Muscle of back (tissue), 11 donors: ENCODE data around the gene IRF2BP2. TPM values are rescaled to one million over a fixed set of nuclear protein-coding genes. Genes with fewer than 3 reads are reported as not detected.
"Not testable (repeated sequence)": the region's sequence is repeated elsewhere in the genome, so short reads cannot be mapped to it uniquely, and the experiment has no call there.

Source experiments
- DNase-seq, 3 donors: peaks; one replicate each; pipeline versions ENCODE4 v3.0.0 to v3.0.0-alpha.2; 2013
- polyA plus RNA-seq, 10 donors: library from polyadenylated mRNA; unstranded; fragments of 120-200 nt; gene quantifications; one replicate each; pipeline ENCODE4 v1.2.1, GENCODE V29; 2013; ENCODE audit not compliant: insufficient read length in 10 of 10

Gene IRF2BP2
- polyA plus RNA-seq, 10 donors, result 56.1 to 83.4 (median 73.6) TPM

GRCh38 chr1:234638832-234639799, 29.1 kb upstream of the IRF2BP2 start:
- DNase-seq, result no peak

GRCh38 chr1:234634922-234635321, 24.9 kb upstream of the IRF2BP2 start:
- not testable (repeated sequence) for DNase-seq

DNA sequence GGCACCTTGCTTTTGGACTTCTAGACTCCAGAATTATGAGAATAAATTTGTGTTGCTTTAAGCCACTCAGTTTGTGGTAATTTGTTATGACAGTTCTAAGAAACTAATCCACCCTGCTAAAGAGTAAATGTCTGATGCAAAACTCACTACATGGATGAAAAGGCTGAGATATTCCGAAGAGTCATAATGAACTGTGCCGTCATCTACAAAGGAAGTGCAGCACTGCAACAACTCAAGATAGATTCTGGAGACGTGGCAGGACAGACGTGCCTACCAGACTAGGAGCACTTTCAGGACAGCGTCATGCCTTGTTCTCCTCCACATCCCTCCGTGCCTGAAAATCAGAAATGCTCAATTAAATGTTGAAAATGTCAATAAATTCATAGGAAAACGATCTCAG, 24.4 kb upstream of the IRF2BP2 start:
- no peak for DNase-seq

DNA sequence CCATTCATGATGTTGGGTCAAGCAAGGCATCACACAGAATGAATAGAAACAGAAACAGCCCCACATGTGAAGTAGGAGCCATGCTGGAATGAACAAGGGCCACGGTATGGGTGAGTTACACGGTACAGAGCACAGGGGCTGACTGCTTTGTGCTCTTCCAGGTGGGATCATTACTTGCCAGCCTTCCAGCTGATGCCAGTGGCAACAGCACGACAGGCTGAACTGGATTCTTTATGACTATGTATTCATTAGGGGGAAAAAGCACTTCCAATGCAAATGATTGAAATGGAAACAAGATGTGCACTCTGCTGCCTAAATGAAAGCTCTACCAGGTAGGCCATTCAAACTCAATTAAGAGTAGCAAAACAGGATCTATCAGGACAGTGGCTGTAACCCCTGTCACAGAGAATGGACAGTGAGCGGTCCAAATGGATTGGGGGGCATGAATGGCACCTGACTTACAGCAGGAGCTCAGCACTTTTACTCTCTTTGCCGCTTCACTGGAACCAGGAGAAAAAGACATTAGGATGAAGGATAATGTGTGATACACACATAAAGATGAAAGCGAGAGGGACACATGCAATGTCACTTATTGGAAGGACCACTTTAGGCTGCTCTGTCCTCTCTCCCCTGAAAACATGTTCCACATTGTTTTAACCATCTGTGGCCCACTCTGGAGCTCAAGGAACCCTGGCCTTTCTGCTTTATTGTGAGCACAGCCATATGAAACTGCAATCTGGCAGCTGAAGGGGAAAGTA, 23.4 kb upstream of the IRF2BP2 start:
- DNase-seq, result no peak

DNA sequence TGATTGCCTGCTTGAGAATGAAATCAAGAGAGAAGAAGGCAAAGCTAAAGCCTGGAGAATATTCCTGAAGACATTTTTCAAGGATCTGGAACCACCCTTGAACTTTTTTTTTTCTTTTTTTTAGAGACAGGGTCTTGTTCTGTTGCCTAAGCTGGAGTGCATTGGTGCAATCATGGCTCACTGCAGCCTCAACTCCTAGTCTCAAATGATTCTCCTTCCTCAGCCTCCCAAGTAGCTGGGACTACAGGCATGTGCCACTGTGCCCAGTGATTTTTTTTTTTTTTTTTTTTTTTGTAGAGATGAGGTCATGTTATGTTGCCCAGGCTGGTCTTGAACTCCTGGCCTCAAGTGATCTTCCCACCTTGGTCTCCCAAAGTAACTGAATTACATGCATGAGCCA, 22.2 kb upstream of the IRF2BP2 start:
- DNase-seq, result no peak

DNA sequence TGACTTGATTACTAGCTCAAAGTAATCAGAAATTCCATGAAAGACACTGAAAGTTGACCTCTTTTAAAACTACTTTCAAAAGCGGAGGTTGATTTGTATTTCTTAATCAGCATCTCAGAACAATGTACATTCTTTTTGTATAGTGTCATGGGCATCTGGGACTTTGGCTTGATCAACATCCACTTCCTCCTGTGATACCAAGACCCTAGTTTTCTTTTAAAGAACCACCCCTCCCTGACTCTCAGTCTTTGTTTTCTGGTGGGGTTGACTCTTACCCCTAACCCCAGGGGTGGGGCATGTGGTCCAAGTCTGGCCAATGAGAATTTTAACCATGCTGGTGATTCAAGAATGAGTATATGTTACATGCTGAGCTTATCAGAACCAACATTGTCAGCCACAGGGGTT, 21.7 kb upstream of the IRF2BP2 start:
- peak in 1 of 3 donors; percentile 41 for DNase-seq

DNA sequence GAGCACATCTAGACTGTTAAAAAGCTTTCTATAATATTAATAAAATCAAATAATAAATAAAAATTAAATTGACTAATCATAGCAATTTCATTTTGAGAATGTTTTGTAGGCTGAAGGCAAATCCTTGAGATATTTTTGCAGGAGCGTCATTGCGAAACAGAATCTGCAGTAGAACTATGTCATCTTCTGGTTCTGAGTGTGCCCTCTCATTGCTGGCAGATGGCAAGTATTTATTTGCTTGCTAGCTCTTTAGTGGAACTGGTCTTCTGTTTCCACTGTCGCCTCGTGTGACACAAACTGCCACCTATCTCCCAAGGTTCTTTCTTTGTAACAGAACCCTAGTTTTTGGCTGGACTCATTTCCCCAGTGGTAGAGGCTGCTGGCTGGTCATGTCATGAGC, 19.0 kb upstream of the IRF2BP2 start:
- DNase-seq, result no peak

DNA sequence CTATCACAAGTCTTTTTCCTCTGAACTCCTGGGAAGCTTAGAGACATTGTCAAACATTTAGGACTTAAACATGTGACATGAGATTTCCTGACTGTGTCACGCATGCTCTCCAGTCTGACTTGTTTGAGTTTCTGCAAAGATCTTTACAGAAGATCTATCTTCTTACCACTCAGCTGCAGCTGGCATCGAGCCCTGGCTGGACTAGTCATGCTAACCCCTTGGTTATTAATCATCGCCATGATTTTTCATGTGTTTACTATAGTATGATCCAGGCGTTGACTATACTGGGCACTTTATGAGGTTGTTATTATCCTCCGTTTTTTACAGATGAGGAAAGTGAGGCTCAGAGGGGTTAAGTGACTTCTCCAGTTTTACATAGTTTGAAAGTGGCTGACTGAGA, 18.1 kb upstream of the IRF2BP2 start:
- DNase-seq, result no peak

- no peak for DNase-seq
Observed at GRCh38 chr1:234627009-234627950, 17.3 kb upstream of the IRF2BP2 start.

DNA sequence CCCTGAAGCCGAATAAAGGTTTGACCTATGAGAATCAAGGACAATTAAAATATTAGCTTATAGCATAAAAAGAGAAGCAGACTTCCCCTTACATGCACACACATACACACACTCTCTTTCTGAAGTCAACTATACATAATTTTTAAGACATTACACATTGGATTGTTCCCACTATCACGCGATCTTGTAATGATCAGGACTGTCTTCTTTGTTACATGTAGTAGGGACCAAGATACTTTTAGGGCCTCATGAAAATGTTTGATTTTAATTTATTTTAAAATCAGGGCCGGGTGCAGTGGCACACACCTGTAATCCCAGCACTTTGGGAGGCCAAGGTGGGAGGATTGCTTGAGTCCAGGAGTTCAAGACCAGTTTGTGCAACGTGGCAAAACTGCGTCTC, 16.4 kb upstream of the IRF2BP2 start:
- no peak for DNase-seq

- no peak for DNase-seq
Observed at GRCh38 chr1:234624724-234625117, 14.7 kb upstream of the IRF2BP2 start.

DNA sequence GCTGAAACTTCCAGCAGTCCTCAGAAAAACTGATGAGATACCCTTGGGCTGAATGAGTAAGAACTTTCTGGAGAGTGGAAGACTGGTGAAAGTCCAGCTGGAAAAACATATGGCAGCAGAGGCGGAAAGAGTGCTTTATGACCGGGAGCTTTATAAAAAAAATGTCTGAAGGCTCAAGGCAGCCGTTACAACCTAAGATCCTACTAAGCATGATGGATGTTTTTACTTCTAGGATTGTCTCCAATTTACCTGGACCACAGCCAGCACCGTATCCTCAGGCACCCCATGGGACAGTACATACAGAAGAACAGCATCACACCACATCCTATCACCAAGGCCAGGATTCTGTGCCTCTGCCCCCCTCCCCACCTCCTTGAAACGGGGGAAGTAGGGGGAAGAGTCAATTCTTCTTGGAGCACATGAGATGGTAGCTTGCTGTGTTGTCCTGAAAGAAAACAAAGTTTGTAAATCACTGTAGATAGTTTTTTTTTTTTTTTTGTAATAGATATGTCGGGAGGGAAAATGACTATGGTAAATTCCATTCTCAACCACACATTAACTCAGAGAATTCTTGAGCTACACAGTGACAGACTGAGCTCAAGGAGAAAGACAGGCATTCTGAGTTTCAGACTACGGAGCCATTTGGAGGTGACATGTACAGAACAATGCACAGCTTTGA, 11.8 kb upstream of the IRF2BP2 start:
- DNase-seq, result peak; percentile 91 to 94 (median 93)

- DNase-seq, result no peak
Observed at GRCh38 chr1:234621127-234621468, 11.1 kb upstream of the IRF2BP2 start.

GRCh38 chr1:234620272-234621126, 10.5 kb upstream of the IRF2BP2 start:
- no peak for DNase-seq

- no peak for DNase-seq
Observed at GRCh38 chr1:234619794-234620247, 9.8 kb upstream of the IRF2BP2 start.

DNA sequence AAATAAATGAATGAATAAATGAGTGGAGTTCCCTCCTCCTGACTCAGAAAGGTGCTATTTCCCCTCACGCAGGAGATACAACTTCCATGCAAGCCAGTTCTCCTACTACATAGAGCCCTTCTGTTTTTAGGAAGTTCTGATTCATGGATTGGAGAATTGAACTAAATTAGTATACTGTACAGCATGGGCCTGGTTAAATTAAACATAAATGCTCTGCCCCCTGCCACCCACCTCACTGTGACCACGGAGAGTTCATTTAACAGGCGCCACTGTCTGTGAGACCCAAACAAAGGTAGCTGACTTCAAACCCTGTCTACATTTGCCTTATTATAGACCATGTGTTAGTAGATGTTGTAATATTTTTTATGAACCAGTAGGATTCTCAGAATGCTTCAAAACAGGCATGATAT, 9.1 kb upstream of the IRF2BP2 start:
- no peak for DNase-seq

DNA sequence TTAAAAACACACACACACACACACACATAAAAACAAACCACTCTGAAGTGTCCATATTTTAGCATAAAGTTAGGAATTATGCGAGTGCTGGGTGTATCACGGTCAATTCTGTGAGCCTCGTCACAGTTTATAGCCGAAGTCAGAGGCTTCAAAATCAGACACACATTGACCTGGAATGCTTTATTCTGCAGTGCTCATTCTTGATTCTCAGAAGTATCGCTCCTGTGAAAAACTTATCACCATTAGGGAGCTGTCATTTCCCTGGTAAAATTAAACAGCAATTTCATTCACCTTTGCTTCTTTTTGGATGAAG, 8.7 kb upstream of the IRF2BP2 start:
- no peak for DNase-seq

- DNase-seq, result peak in 1 of 3 donors; percentile 86
Observed at GRCh38 chr1:234617986-234618736, 8.2 kb upstream of the IRF2BP2 start.
